Colonic mucosa (tissue), 4 donors: ENCODE results near the gene RYR2. TPM values are rescaled to one million over a fixed set of nuclear protein-coding genes. Genes with fewer than 3 reads are reported as not detected.

ENCODE experiments used
- DNase-seq: peaks from one replicate; pipeline ENCODE4 v3.0.0-alpha.2; 2020
- H3K27ac ChIP-seq: fragments of 200-600 bp; one replicate; pipeline ENCODE4 v1.8.0; 2021
- H3K27me3 ChIP-seq: fragments of 200-600 bp; one replicate; pipeline ENCODE4 v1.8.0; 2021
- H3K36me3 ChIP-seq: fragments of 200-600 bp; one replicate; pipeline ENCODE4 v1.8.0; 2021
- H3K4me1 ChIP-seq: fragments of 200-600 bp; one replicate; pipeline ENCODE4 v1.8.0; 2021; ENCODE audit warnings: mild to moderate bottlenecking
- H3K4me3 ChIP-seq: fragments of 200-600 bp; one replicate; pipeline ENCODE4 v1.8.0; 2021
- H3K9ac ChIP-seq, 2 donors: one replicate each; pipeline ENCODE4 v1.7.0; 2013; ENCODE audit warnings: control low read depth in 2 of 2, low read depth in 2 of 2, low read length in 2 of 2
- H3K9me3 ChIP-seq: fragments of 200-600 bp; one replicate; pipeline ENCODE4 v1.8.0; 2021
- CTCF ChIP-seq: fragments of 200-600 bp; IDR thresholded peaks from one replicate; pipeline ENCODE4 v1.8.0; 2022; ENCODE audit warnings: antibody characterized with exemption, mild to moderate bottlenecking
- intact Hi-C: fragments of 100-400 bp; cut with DNase I; formaldehyde crosslinking; loops from one replicate; pipeline ENCODE4 v1.14.1; 2022
- total RNA-seq, 2 donors: library from RNA; stranded (reverse); fragmentation: NEBNext Ultra II Directional in 1 of 2; extraction: Animal tissue kit (Norgen Biotek cat#: 25700) in 1 of 2; gene quantifications; one replicate each; pipeline ENCODE4 v1.2.1, GENCODE V29; 2021
- donor health status: healthy.
- donor health status: DM: no; HTN: no; CAD: no.
- donor health status: DM: no; HTN: no; CAD: no.

Gene RYR2
- total RNA-seq, 2 donors from 2014 or later = 0.15 to 0.56 TPM

GRCh38 chr1:237679687-237680086 lies 637.7 kb downstream of the RYR2 start:
- H3K27ac ChIP-seq = no peak overlapping the region
- no peak overlapping the region for H3K9ac ChIP-seq
- H3K4me1 ChIP-seq = no peaks in the 10 kb centered on the region
- no peak overlapping the region for H3K4me3 ChIP-seq
- H3K36me3 ChIP-seq = no peaks in the 10 kb centered on the region
- intact Hi-C loops = loop anchor here (2.0 kb wide), 1 partner anchor 117 kb away; no protein-coding TSS in a partner anchor
- no peaks in the 10 kb centered on the region for H3K27me3 ChIP-seq
- no peaks in the 10 kb centered on the region for H3K9me3 ChIP-seq
- no peak for DNase-seq
- TF ChIP-seq CTCF = no peak

- H3K4me1 ChIP-seq = no peaks in the 10 kb centered on the region
- DNase-seq = no peak
- intact Hi-C loops = loop anchor here (2.0 kb wide), 1 partner anchor 116 kb away; no protein-coding TSS in a partner anchor
Observed at GRCh38 chr1:237681210-237681609, 639.2 kb downstream of the RYR2 start.

DNA sequence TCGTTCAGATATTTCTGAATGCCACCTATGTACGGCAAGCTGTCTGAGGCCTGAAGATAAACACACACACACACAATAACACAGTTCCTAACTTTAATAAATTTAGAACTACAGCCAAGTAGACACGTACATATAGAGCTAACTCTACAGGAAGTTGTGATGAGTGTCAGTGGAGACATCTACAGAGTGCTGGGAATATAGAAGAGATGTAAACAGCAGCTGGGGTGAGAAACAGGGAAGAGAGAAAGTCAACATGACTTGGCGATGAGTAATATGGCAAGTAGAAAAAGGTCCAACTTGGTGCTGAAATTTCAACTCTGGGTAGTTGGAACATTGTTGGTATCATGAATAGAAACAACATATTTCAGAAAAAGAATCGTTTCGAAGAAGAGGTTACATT lies 642.3 kb downstream of the RYR2 start:
- H3K9ac ChIP-seq = no peak overlapping the region
- no peak overlapping the region for H3K4me3 ChIP-seq
- intact Hi-C loops = no loop called here
- H3K27ac ChIP-seq = no peak overlapping the region
- TF ChIP-seq CTCF = no peak
- H3K4me1 ChIP-seq = no peaks in the 10 kb centered on the region
- no peaks in the 10 kb centered on the region for H3K27me3 ChIP-seq
- no peak for DNase-seq
- no peaks in the 10 kb centered on the region for H3K9me3 ChIP-seq
- no peaks in the 10 kb centered on the region for H3K36me3 ChIP-seq

More at GRCh38 chr1:237681210-237681609, 639.2 kb downstream of the RYR2 start:
- Histone ChIP-seq H3K9me3 (no peaks in the 10 kb centered on the region), H3K27ac (no peak overlapping the region), H3K9ac (no peak overlapping the region), H3K36me3 (no peaks in the 10 kb centered on the region), H3K27me3 (no peaks in the 10 kb centered on the region), H3K4me3 (no peak overlapping the region)
- TF ChIP-seq CTCF = no peak

GRCh38 chr1:237685551-237685950 lies 643.6 kb downstream of the RYR2 start:
- Histone ChIP-seq H3K36me3 (no peaks in the 10 kb centered on the region), H3K4me3 (no peak overlapping the region), H3K27me3 (no peaks in the 10 kb centered on the region), H3K4me1 (no peaks in the 10 kb centered on the region), H3K9me3 (no peaks in the 10 kb centered on the region), H3K27ac (no peak overlapping the region), H3K9ac (no peak overlapping the region)
- TF ChIP-seq CTCF = no peak
- intact Hi-C loops = no loop called here
- DNase-seq = peak; percentile 21

DNA sequence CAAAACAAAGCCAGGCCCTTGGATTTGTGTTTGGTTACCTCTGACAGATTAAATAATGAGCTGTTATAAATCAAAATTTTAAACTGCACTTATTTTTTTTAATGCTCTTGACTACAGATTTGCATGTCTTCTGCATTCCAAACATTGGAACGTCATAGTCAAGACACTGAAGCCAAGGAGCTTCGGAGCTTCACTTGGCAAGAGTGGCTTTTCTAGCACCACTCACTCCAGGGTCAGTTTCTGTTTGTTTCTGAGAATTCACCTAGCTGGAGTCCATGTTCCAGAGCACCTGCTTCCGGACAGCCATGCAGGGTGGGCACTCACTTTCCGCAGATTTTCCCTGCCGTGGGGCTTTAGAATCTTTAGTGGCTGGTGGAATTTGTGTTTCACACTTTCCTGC lies 645.8 kb downstream of the RYR2 start:
- no peaks in the 10 kb centered on the region for H3K4me1 ChIP-seq
- intact Hi-C loops = no loop called here
- H3K27ac ChIP-seq = no peak overlapping the region
- H3K36me3 ChIP-seq = no peaks in the 10 kb centered on the region
- no peaks in the 10 kb centered on the region for H3K27me3 ChIP-seq
- TF ChIP-seq CTCF = no peak
- H3K9me3 ChIP-seq = no peaks in the 10 kb centered on the region
- no peak overlapping the region for H3K9ac ChIP-seq
- DNase-seq = no peak
- no peak overlapping the region for H3K4me3 ChIP-seq

DNA sequence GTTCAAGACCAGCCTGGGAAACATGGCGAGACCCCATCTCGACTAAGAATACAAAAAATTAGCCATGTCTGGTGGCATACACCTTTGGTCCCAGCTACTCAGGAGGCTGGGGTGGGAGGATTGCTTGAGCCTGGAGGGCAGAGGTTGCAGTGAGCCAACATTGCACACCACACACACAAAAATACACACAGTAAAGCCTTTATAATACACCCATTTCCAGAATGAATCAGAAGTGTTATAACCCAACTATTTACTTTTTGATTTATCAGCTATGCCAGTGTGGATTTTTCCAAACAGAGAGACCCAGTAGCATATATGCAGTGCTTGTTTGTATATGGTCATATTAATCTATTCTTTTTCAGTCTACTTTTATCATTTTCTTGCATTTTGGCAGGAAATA lies 648.7 kb downstream of the RYR2 start:
- Histone ChIP-seq H3K4me1 (no peaks in the 10 kb centered on the region), H3K9ac (no peak overlapping the region), H3K27ac (no peak overlapping the region), H3K36me3 (no peaks in the 10 kb centered on the region), H3K27me3 (no peaks in the 10 kb centered on the region), H3K9me3 (no peaks in the 10 kb centered on the region), H3K4me3 (no peak overlapping the region)
- intact Hi-C loops = no loop called here
- TF ChIP-seq CTCF = no peak
- DNase-seq = no peak
